SK-N-SH treated with all-trans-retinoic acid at 6 μM for 48 hours (cell line): ENCODE results near the gene PROM2.

Source experiments
- ATAC-seq: fragments of 200-7000 bp; cut with Tn5 transposase; 3 replicates; pipeline ENCODE4 v1.9.1; 2020; ENCODE audit warnings: mild to moderate bottlenecking, moderate library complexity
- ARNTL ChIP-seq: fragments of 450-650 bp; formaldehyde crosslinking; IDR thresholded peaks from 2 replicates; pipeline ENCODE4 v1.5.0; 2020; ENCODE audit warnings: low read depth, mild to moderate bottlenecking, moderate library complexity, borderline replicate concordance
- BACH2 ChIP-seq: fragments of 250-450 bp; sonication (Bioruptor Pico); IDR thresholded peaks from 2 replicates; pipeline ENCODE4 v1.9.0; 2021; ENCODE audit warnings: mild to moderate bottlenecking, borderline replicate concordance
- CSDC2 ChIP-seq: fragments of 250-450 bp; sonication (Bioruptor Pico); IDR thresholded peaks from 2 replicates; pipeline ENCODE4 v1.5.0; 2020; ENCODE audit warnings: mild to moderate bottlenecking, moderate library complexity
- ESRRG ChIP-seq: fragments of 250-450 bp; sonication (Bioruptor Pico); IDR thresholded peaks from 2 replicates; pipeline ENCODE4 v1.6.1; 2021; ENCODE audit warnings: mild to moderate bottlenecking
- GLIS3 ChIP-seq: fragments of 250-450 bp; sonication (Bioruptor Pico); IDR thresholded peaks from 2 replicates; pipeline ENCODE4 v1.5.0; 2020; ENCODE audit warnings: mild to moderate bottlenecking, moderate library complexity
- ISL1 ChIP-seq: fragments of 250-450 bp; sonication (Bioruptor Pico); IDR thresholded peaks from 2 replicates; pipeline ENCODE4 v2.1.2; 2022; ENCODE audit warnings: mild to moderate bottlenecking, moderate library complexity
- OSR1 ChIP-seq: fragments of 250-450 bp; sonication (Bioruptor Pico); IDR thresholded peaks from 2 replicates; pipeline ENCODE4 v1.8.0; 2022; ENCODE audit warnings: moderate library complexity, mild to moderate bottlenecking, inconsistent platforms
- PPARA ChIP-seq: fragments of 250-450 bp; sonication (Bioruptor Pico); IDR thresholded peaks from 2 replicates; pipeline ENCODE4 v1.5.0; 2020; ENCODE audit warnings: mild to moderate bottlenecking, borderline replicate concordance
- RARB ChIP-seq: fragments of 250-450 bp; sonication (Bioruptor Pico); IDR thresholded peaks from 2 replicates; pipeline ENCODE4 v1.8.0; 2021; ENCODE audit warnings: mild to moderate bottlenecking, moderate library complexity
- SNAI2 ChIP-seq: fragments of 250-450 bp; sonication (Bioruptor Pico); IDR thresholded peaks from 2 replicates; pipeline ENCODE4 v1.5.0; 2020; ENCODE audit warnings: mild to moderate bottlenecking, moderate library complexity
- TCF4 ChIP-seq: fragments of 250-450 bp; sonication (Bioruptor Pico); IDR thresholded peaks from 2 replicates; pipeline ENCODE4 v1.8.0; 2021; ENCODE audit warnings: mild to moderate bottlenecking, moderate library complexity, borderline replicate concordance
- TOX ChIP-seq: fragments of 250-450 bp; sonication (Bioruptor Pico); IDR thresholded peaks from 2 replicates; pipeline ENCODE4 v1.8.0; 2021; ENCODE audit warnings: mild to moderate bottlenecking, moderate library complexity, borderline replicate concordance
- ZFP3 ChIP-seq: fragments of 250-450 bp; sonication (Bioruptor Pico); IDR thresholded peaks from 2 replicates; pipeline ENCODE4 v1.5.0; 2020; ENCODE audit warnings: mild to moderate bottlenecking, moderate library complexity
- ZFP30 ChIP-seq: fragments of 450-650 bp; formaldehyde crosslinking; IDR thresholded peaks from 2 replicates; pipeline ENCODE4 v1.5.0; 2022; ENCODE audit warnings: mild to moderate bottlenecking, moderate library complexity
- ZNF565 ChIP-seq: fragments of 450-650 bp; formaldehyde crosslinking; conservative IDR thresholded peaks from 2 replicates; pipeline ENCODE4 v1.5.0; 2020; ENCODE audit warnings: low read depth, mild to moderate bottlenecking, moderate library complexity
- ZNF70 ChIP-seq: fragments of 450-650 bp; formaldehyde crosslinking; IDR thresholded peaks from 2 replicates; pipeline ENCODE4 v1.5.0; 2020; ENCODE audit warnings: mild to moderate bottlenecking, moderate library complexity
- ZNF8 ChIP-seq: fragments of 450-650 bp; formaldehyde crosslinking; IDR thresholded peaks from 2 replicates; pipeline ENCODE4 v1.5.0; 2020; ENCODE audit warnings: mild to moderate bottlenecking, moderate library complexity
- TF ChIP-seq, protein P1 (sequence below): fragments of 250-450 bp; sonication (Bioruptor Pico); IDR thresholded peaks from 2 replicates; pipeline ENCODE4 v1.5.1; 2020; ENCODE audit warnings: low read depth, mild to moderate bottlenecking, moderate library complexity
- TF ChIP-seq, protein P2 (sequence below): fragments of 250-450 bp; sonication (Bioruptor Pico); IDR thresholded peaks from 2 replicates; pipeline ENCODE4 v1.5.1; 2021; ENCODE audit warnings: mild to moderate bottlenecking, moderate library complexity
- TF ChIP-seq, protein P3 (sequence below): fragments of 250-450 bp; sonication (Bioruptor Pico); IDR thresholded peaks from 2 replicates; pipeline ENCODE4 v1.5.0; 2020; ENCODE audit warnings: mild to moderate bottlenecking, moderate library complexity
- TF ChIP-seq, protein P4 (sequence below): fragments of 250-450 bp; sonication (Bioruptor Pico); IDR thresholded peaks from 2 replicates; pipeline ENCODE4 v1.8.0; 2020; ENCODE audit warnings: mild to moderate bottlenecking, moderate library complexity, borderline replicate concordance
- TF ChIP-seq, protein P5 (sequence below): fragments of 250-450 bp; sonication (Bioruptor Pico); IDR thresholded peaks from 2 replicates; pipeline ENCODE4 v1.8.0; 2021; ENCODE audit warnings: low read depth, mild to moderate bottlenecking, moderate library complexity, borderline replicate concordance

Gene PROM2

DNA sequence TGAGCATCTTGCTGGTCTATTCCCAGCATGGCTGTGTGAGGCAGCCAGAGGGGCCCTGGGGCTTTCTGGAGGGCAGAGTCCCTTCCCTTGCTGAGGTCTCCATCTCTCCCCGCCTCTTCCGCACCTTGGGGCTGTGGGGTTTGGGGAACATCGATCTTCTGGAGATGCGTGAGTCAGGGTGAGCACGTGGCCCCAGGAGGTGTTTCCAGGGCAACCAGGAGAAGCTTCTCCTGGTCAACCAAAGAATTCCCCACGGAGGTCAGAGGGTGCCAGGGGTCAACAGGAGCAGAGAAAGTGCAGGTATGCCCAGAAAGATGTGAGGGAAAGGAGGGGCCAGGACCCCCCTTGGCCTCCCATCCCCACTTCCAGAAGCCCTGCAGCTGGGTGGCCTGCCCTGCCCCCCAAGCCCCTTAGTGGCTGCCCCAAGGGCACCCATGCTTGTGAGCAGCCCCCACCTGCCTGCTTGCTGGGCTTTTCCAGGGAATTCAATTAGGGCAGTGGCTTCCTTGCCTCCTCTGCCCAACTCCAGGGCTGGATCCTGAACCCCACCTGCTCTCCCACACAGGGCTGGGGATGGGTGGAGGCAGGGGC, 2.8 kb upstream of the PROM2 start:
- ATAC-seq = no peak
- TF ChIP-seq PPARA = no peak
- no peak for TF ChIP-seq ZFP3
- no peak for TF ChIP-seq SNAI2
- TF ChIP-seq RARB (CRISPR knock-in tag) = no peak
- no peak for TF ChIP-seq CSDC2 (CRISPR knock-in tag)
- TF ChIP-seq BACH2 = no peak
- no peak for TF ChIP-seq TCF4 (CRISPR knock-in tag)
- TF ChIP-seq, protein P1, sequence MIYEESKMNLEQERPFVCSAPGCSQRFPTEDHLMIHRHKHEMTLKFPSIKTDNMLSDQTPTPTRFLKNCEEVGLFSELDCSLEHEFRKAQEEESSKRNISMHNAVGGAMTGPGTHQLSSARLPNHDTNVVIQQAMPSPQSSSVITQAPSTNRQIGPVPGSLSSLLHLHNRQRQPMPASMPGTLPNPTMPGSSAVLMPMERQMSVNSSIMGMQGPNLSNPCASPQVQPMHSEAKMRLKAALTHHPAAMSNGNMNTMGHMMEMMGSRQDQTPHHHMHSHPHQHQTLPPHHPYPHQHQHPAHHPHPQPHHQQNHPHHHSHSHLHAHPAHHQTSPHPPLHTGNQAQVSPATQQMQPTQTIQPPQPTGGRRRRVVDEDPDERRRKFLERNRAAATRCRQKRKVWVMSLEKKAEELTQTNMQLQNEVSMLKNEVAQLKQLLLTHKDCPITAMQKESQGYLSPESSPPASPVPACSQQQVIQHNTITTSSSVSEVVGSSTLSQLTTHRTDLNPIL (CRISPR knock-in tag) = no peak

DNA sequence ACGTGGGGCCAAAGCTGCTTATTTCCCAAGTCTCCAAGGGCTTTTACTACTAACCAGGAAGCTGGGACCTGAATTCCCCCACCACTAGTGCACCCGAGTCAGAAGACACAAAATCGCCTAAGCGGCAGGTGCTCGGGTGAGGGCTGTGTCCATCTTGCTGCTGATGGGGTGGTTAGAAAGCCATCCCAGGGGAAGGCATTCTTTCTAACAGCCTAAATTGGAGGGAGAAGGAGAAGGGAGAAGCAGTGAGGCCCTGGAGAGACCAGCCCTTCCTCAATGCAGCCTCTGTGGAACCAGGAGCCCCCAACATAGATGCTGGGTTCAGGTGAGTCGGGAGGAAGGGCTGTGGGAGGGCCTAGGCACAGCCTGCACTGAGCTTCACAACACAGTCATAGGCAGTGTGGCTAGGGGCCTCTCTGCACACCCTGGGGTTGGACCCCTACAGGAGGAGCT, 1.9 kb upstream of the PROM2 start:
- ATAC-seq = no peak
- TF ChIP-seq, protein P2, sequence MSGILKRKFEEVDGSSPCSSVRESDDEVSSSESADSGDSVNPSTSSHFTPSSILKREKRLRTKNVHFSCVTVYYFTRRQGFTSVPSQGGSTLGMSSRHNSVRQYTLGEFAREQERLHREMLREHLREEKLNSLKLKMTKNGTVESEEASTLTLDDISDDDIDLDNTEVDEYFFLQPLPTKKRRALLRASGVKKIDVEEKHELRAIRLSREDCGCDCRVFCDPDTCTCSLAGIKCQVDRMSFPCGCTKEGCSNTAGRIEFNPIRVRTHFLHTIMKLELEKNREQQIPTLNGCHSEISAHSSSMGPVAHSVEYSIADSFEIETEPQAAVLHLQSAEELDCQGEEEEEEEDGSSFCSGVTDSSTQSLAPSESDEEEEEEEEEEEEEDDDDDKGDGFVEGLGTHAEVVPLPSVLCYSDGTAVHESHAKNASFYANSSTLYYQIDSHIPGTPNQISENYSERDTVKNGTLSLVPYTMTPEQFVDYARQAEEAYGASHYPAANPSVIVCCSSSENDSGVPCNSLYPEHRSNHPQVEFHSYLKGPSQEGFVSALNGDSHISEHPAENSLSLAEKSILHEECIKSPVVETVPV = no peak
- TF ChIP-seq, protein P3, sequence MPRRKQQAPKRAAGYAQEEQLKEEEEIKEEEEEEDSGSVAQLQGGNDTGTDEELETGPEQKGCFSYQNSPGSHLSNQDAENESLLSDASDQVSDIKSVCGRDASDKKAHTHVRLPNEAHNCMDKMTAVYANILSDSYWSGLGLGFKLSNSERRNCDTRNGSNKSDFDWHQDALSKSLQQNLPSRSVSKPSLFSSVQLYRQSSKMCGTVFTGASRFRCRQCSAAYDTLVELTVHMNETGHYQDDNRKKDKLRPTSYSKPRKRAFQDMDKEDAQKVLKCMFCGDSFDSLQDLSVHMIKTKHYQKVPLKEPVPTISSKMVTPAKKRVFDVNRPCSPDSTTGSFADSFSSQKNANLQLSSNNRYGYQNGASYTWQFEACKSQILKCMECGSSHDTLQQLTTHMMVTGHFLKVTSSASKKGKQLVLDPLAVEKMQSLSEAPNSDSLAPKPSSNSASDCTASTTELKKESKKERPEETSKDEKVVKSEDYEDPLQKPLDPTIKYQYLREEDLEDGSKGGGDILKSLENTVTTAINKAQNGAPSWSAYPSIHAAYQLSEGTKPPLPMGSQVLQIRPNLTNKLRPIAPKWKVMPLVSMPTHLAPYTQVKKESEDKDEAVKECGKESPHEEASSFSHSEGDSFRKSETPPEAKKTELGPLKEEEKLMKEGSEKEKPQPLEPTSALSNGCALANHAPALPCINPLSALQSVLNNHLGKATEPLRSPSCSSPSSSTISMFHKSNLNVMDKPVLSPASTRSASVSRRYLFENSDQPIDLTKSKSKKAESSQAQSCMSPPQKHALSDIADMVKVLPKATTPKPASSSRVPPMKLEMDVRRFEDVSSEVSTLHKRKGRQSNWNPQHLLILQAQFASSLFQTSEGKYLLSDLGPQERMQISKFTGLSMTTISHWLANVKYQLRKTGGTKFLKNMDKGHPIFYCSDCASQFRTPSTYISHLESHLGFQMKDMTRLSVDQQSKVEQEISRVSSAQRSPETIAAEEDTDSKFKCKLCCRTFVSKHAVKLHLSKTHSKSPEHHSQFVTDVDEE (CRISPR knock-in tag) = no peak
- TF ChIP-seq OSR1 (no peak), BACH2 (no peak), SNAI2 (no peak), TOX (no peak), ZFP30 (CRISPR knock-in tag) (no peak), ZNF565 (no peak), GLIS3 (no peak), TCF4 (CRISPR knock-in tag) (no peak), ARNTL (CRISPR knock-in tag) (no peak), CSDC2 (CRISPR knock-in tag) (no peak), ZNF8 (CRISPR knock-in tag) (no peak)
- TF ChIP-seq, protein P4, sequence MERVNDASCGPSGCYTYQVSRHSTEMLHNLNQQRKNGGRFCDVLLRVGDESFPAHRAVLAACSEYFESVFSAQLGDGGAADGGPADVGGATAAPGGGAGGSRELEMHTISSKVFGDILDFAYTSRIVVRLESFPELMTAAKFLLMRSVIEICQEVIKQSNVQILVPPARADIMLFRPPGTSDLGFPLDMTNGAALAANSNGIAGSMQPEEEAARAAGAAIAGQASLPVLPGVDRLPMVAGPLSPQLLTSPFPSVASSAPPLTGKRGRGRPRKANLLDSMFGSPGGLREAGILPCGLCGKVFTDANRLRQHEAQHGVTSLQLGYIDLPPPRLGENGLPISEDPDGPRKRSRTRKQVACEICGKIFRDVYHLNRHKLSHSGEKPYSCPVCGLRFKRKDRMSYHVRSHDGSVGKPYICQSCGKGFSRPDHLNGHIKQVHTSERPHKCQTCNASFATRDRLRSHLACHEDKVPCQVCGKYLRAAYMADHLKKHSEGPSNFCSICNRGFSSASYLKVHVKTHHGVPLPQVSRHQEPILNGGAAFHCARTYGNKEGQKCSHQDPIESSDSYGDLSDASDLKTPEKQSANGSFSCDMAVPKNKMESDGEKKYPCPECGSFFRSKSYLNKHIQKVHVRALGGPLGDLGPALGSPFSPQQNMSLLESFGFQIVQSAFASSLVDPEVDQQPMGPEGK (CRISPR knock-in tag) = no peak
- TF ChIP-seq, protein P1 (CRISPR knock-in tag) = no peak

DNA sequence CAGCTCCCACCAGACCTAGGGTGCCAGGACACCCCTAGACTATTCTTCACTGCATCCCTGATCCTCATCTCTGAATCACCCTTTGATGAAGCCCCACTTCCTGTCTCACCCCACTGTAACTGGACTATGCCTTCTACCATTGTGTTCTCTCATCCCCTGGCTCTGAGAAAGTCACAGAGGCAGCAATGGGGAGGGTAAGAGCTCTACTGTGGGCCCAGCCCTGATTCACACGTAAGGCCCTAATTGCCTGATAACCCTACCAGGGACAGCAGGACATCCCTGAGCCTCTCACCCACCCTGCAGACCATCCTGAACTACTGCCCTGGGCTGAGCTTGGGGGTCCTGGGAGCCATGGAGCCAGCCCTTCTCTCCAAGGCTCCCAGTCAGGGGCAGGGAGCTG, 1.5 kb upstream of the PROM2 start:
- no peak for ATAC-seq
- no peak for TF ChIP-seq TCF4 (CRISPR knock-in tag)
- TF ChIP-seq RARB (CRISPR knock-in tag) = no peak
- TF ChIP-seq GLIS3 = no peak
- TF ChIP-seq, protein P4 (CRISPR knock-in tag) = no peak
- TF ChIP-seq ESRRG = no peak
- TF ChIP-seq BACH2 = no peak
- no peak for TF ChIP-seq ZNF70 (CRISPR knock-in tag)
- no peak for TF ChIP-seq ARNTL (CRISPR knock-in tag)
- TF ChIP-seq TOX = no peak
- TF ChIP-seq ZNF8 (CRISPR knock-in tag) = no peak
- TF ChIP-seq, protein P2 = no peak
- TF ChIP-seq, protein P5, sequence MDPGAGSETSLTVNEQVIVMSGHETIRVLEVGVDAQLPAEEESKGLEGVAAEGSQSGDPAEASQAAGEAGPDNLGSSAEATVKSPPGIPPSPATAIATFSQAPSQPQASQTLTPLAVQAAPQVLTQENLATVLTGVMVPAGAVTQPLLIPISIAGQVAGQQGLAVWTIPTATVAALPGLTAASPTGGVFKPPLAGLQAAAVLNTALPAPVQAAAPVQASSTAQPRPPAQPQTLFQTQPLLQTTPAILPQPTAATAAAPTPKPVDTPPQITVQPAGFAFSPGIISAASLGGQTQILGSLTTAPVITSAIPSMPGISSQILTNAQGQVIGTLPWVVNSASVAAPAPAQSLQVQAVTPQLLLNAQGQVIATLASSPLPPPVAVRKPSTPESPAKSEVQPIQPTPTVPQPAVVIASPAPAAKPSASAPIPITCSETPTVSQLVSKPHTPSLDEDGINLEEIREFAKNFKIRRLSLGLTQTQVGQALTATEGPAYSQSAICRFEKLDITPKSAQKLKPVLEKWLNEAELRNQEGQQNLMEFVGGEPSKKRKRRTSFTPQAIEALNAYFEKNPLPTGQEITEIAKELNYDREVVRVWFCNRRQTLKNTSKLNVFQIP (CRISPR knock-in tag) = no peak
- no peak for TF ChIP-seq PPARA
- TF ChIP-seq ISL1 = no peak
- TF ChIP-seq ZFP30 (CRISPR knock-in tag) = no peak
- TF ChIP-seq SNAI2 = no peak
